ENCODE data around the gene KIF2B. TPM values are rescaled to one million over a fixed set of nuclear protein-coding genes. Genes with fewer than 3 reads are reported as not detected.

The KIF2B gene
- total RNA-seq, 1 experiment from 2014 or later, result not detected

- TF ChIP-seq CTCF (conservative IDR thresholded peaks at IDR 0.05; ENCODE audit: low read depth, low read length) (no peak), EZH2 (IDR thresholded peaks at IDR 0.05; ENCODE audit: borderline replicate concordance, low read depth, low read length, poor library complexity, severe bottlenecking) (no peak)
- Histone ChIP-seq H3K36me3 (ENCODE audit: insufficient read depth, low read length, poor library complexity, severe bottlenecking) (no peaks in the 10 kb centered on the region), H3K9me3 (ENCODE audit: low read depth, low read length, poor library complexity, severe bottlenecking) (no peaks in the 10 kb centered on the region), H3K27ac (ENCODE audit: low read depth, low read length, poor library complexity, severe bottlenecking) (no peak overlapping the region), H3K4me1 (ENCODE audit: insufficient read depth, low read length, poor library complexity, severe bottlenecking) (no peaks in the 10 kb centered on the region), H3K27me3 (replicated peaks; ENCODE audit: insufficient read depth, low read depth, low read length, poor library complexity) (no peaks in the 10 kb centered on the region), H3K4me3 (ENCODE audit: low read depth, low read length, poor library complexity, severe bottlenecking) (no peak overlapping the region)
- intact Hi-C loops (cut with micrococcal nuclease; ENCODE audit: unreplicated experiment), result no loop called here
- ChIA-PET POLR2A (ENCODE audit: low non-redundant PET) (no interaction called here), CTCF (no interaction called here)
- no peak for DNase-seq (ENCODE audit: low spot score)
- BruUV-seq (replicated peaks), result no TSS peak
Measured at GRCh38 chr17:53796642-53797041, 26.1 kb upstream of the KIF2B start.

- Histone ChIP-seq H3K36me3 (ENCODE audit: insufficient read depth, low read length, poor library complexity, severe bottlenecking) (no peaks in the 10 kb centered on the region), H3K4me3 (ENCODE audit: low read depth, low read length, poor library complexity, severe bottlenecking) (no peak overlapping the region), H3K27me3 (replicated peaks; ENCODE audit: insufficient read depth, low read depth, low read length, poor library complexity) (no peaks in the 10 kb centered on the region), H3K27ac (ENCODE audit: low read depth, low read length, poor library complexity, severe bottlenecking) (no peak overlapping the region), H3K4me1 (ENCODE audit: insufficient read depth, low read length, poor library complexity, severe bottlenecking) (no peaks in the 10 kb centered on the region), H3K9me3 (ENCODE audit: low read depth, low read length, poor library complexity, severe bottlenecking) (no peaks in the 10 kb centered on the region)
- TF ChIP-seq EZH2 (IDR thresholded peaks at IDR 0.05; ENCODE audit: borderline replicate concordance, low read depth, low read length, poor library complexity, severe bottlenecking) (no peak), CTCF (conservative IDR thresholded peaks at IDR 0.05; ENCODE audit: low read depth, low read length) (no peak)
- ChIA-PET POLR2A (ENCODE audit: low non-redundant PET) (no interaction called here), CTCF (no interaction called here)
- BruUV-seq (replicated peaks), result no TSS peak
- DNase-seq (ENCODE audit: low spot score), result no peak
- intact Hi-C loops (cut with micrococcal nuclease; ENCODE audit: unreplicated experiment), result no loop called here
Measured at GRCh38 chr17:53797501-53797900, 25.2 kb upstream of the KIF2B start.

GRCh38 chr17:53804437-53804836, 18.3 kb upstream of the KIF2B start:
- no peaks in the 10 kb centered on the region for H3K4me1 ChIP-seq (ENCODE audit: insufficient read depth, low read length, poor library complexity, severe bottlenecking)
- no peak overlapping the region for H3K4me3 ChIP-seq (ENCODE audit: low read depth, low read length, poor library complexity, severe bottlenecking)
- no peaks in the 10 kb centered on the region for H3K9me3 ChIP-seq (ENCODE audit: low read depth, low read length, poor library complexity, severe bottlenecking)
- ChIA-PET POLR2A (ENCODE audit: low non-redundant PET) (no interaction called here), CTCF (no interaction called here)
- DNase-seq (ENCODE audit: low spot score), result no peak
- H3K27ac ChIP-seq (ENCODE audit: low read depth, low read length, poor library complexity, severe bottlenecking), result no peak overlapping the region
- BruUV-seq (replicated peaks), result no TSS peak
- H3K36me3 ChIP-seq (ENCODE audit: insufficient read depth, low read length, poor library complexity, severe bottlenecking), result no peaks in the 10 kb centered on the region
- peaks cover 4% of the 10 kb centered on the region for H3K27me3 ChIP-seq (replicated peaks; ENCODE audit: insufficient read depth, low read depth, low read length, poor library complexity)
- TF ChIP-seq EZH2 (IDR thresholded peaks at IDR 0.05; ENCODE audit: borderline replicate concordance, low read depth, low read length, poor library complexity, severe bottlenecking) (no peak), CTCF (conservative IDR thresholded peaks at IDR 0.05; ENCODE audit: low read depth, low read length) (no peak)
- intact Hi-C loops (cut with micrococcal nuclease; ENCODE audit: unreplicated experiment), result no loop called here
